ENCODE data around the gene COL8A1.

DNA sequence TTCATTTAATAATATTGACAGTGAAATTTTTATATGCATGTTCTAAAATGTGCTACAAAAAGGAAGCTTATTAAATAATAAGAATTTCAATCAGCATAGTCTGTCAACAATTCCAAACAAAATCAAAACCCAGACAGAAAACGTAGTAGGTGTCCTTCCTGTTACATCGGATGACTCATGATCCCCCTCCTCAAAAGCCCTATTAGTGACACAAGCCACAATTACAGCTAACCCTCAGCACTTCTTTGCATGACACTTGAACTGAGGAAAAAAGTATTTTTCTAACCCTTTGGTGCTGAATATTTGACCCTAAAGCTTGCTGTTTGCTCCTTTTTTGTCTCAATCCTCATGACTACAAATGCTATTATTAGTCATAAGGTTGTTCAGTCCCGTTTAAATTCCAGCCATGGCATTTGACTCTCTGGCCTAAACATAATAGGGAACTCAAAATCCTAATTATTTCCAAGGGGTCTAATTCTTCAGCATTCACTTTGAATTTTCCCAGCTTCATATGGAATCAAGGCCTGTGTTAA lies 78.1 kb downstream of the COL8A1 start:
- TF ChIP-seq, protein P1, sequence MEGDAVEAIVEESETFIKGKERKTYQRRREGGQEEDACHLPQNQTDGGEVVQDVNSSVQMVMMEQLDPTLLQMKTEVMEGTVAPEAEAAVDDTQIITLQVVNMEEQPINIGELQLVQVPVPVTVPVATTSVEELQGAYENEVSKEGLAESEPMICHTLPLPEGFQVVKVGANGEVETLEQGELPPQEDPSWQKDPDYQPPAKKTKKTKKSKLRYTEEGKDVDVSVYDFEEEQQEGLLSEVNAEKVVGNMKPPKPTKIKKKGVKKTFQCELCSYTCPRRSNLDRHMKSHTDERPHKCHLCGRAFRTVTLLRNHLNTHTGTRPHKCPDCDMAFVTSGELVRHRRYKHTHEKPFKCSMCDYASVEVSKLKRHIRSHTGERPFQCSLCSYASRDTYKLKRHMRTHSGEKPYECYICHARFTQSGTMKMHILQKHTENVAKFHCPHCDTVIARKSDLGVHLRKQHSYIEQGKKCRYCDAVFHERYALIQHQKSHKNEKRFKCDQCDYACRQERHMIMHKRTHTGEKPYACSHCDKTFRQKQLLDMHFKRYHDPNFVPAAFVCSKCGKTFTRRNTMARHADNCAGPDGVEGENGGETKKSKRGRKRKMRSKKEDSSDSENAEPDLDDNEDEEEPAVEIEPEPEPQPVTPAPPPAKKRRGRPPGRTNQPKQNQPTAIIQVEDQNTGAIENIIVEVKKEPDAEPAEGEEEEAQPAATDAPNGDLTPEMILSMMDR (IDR thresholded peaks at IDR 0.05) = no peak
- TF ChIP-seq POLR2A (IDR thresholded peaks at IDR 0.05) (no peak), POLR2AphosphoS5 (IDR thresholded peaks at IDR 0.05) (no peak)

Data from prostate gland (tissue), 2 donors.